ENCODE data around the gene RMI2.

RMI2 gene

GRCh38 chr16:11309895-11310633, 35.2 kb upstream of the RMI2 start:
- DNase-seq (ENCODE audit: low read depth, low spot score): no peak

GRCh38 chr16:11310634-11310977, 34.7 kb upstream of the RMI2 start:
- no peak for DNase-seq (ENCODE audit: low read depth, low spot score)

GRCh38 chr16:11310997-11311561, 34.2 kb upstream of the RMI2 start:
- no peak for DNase-seq (ENCODE audit: low read depth, low spot score)

GRCh38 chr16:11312718-11313492, 32.4 kb upstream of the RMI2 start:
- DNase-seq (ENCODE audit: low read depth, low spot score): no peak

GRCh38 chr16:11313493-11314308, 31.6 kb upstream of the RMI2 start:
- DNase-seq (ENCODE audit: low read depth, low spot score): no peak

- no peak for DNase-seq (ENCODE audit: low read depth, low spot score)
These were observed 30.9 kb upstream of the RMI2 start for GRCh38 chr16:11314309-11314894.

- no peak for DNase-seq (ENCODE audit: low read depth, low spot score)
These were observed 29.7 kb upstream of the RMI2 start for GRCh38 chr16:11315510-11315909.

GRCh38 chr16:11316331-11317015, 28.8 kb upstream of the RMI2 start:
- no peak for DNase-seq (ENCODE audit: low read depth, low spot score)

GRCh38 chr16:11318817-11319216, 26.4 kb upstream of the RMI2 start:
- DNase-seq (ENCODE audit: low read depth, low spot score): no peak

GRCh38 chr16:11319529-11320146, 25.6 kb upstream of the RMI2 start:
- DNase-seq (ENCODE audit: low read depth, low spot score): no peak

- DNase-seq (ENCODE audit: low read depth, low spot score): no peak
These were observed 25.1 kb upstream of the RMI2 start for GRCh38 chr16:11320170-11320569.

GRCh38 chr16:11321662-11322061, 23.6 kb upstream of the RMI2 start:
- DNase-seq (ENCODE audit: low read depth, low spot score): no peak

GRCh38 chr16:11322823-11323222, 22.4 kb upstream of the RMI2 start:
- DNase-seq (ENCODE audit: low read depth, low spot score): no peak

- DNase-seq (ENCODE audit: low read depth, low spot score): no peak
These were observed 21.5 kb upstream of the RMI2 start for GRCh38 chr16:11323551-11324336.

- no peak for DNase-seq (ENCODE audit: low read depth, low spot score)
These were observed 19.7 kb upstream of the RMI2 start for GRCh38 chr16:11325404-11326083.

- DNase-seq (ENCODE audit: low read depth, low spot score): no peak
These were observed 19.0 kb upstream of the RMI2 start for GRCh38 chr16:11326084-11326736.

- no peak for DNase-seq (ENCODE audit: low read depth, low spot score)
These were observed 18.5 kb upstream of the RMI2 start for GRCh38 chr16:11326737-11327276.

Data from brain pericyte (primary cell).